ENCODE data around the gene ADGRD1. TPM values are rescaled to one million over a fixed set of nuclear protein-coding genes. Genes with fewer than 3 reads are reported as not detected.

The ADGRD1 gene
- polyA plus RNA-seq, 1 of the 3 experiments (the other 2 are of a cell fraction) = not detected

DNA sequence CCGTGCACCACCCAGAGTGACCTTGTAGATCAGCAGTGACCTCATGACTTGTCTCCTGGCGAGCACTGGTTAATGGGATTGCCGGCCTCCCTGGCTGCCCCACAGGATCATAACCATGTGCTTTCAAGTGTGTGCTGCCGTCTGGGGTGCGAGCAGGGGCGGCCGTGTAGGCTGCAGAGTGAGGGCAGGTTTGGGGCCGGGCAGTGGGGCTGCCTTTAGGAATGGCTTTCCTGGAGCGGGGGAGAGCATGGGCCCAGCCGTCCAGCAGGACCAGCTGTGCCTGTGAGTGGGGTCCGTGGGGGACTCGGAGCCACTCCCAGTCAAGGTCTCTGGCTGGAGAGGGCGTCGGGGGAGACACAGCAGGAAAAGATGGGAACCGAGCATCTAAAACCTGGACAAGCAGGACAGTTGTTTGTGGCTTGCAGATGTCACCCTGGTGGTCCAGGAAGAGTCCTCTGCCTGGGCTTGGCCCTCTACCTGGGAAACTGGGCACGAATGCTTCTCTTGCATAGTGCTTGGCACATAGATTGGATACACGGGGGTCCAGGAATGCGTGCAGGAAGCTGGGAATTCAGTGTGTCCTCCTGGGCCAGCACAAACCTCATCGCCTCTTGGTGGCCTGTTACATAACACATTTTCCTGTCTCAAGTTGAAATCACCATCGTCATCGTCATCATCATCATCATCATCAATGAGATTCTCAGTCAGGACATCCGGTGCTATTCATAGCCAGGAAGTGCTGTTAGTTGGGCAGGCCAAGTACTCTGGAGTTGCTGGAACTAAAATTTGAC is 96.0 kb downstream of the ADGRD1 start:
- Histone ChIP-seq H4K20me1 (ENCODE audit: insufficient read depth) (no peaks in the 10 kb centered on the region), H3K4me3 (ENCODE audit: low read depth in 2 of 2, low read length in 1 of 2) (no peak overlapping the region), H3K9ac (no peak overlapping the region), H3K27ac (ENCODE audit: low read depth in 2 of 2, low read length in 1 of 2) (no peak overlapping the region), H3K9me2 (no peaks in the 10 kb centered on the region), H3K79me2 (ENCODE audit: insufficient read depth) (no peaks in the 10 kb centered on the region), H3K9me3 (no peaks in the 10 kb centered on the region), H3K36me3 (replicated peaks in 1 of 2; ENCODE audit: control insufficient read depth in 1 of 2, insufficient read depth in 2 of 2, low read length in 1 of 2) (no peaks in the 10 kb centered on the region), H2AFZ (ENCODE audit: low read depth) (no peak overlapping the region), H3F3A (replicated peaks; ENCODE audit: insufficient read depth) (no peaks in the 10 kb centered on the region), H3K27me3 (ENCODE audit: insufficient read depth) (no peaks in the 10 kb centered on the region), H3K4me2 (no peak overlapping the region), H3K4me1 (ENCODE audit: control insufficient read depth in 1 of 2, insufficient read depth in 2 of 2, low read depth in 1 of 2, low read length in 1 of 2) (peaks cover 0 to 5% of the 10 kb centered on the region in 2 experiments; a peak in 1 of 4 replicates)
- ChIA-PET CTCF (no interaction called here), POLR2A (no interaction called here)
- 56% methylated on average over 17 of the region's 22 CpGs for WGBS (ENCODE audit: low lambda C conversion rate)
- DNase-seq = no peak
- TF ChIP-seq YY1 (IDR thresholded peaks at IDR 0.05; ENCODE audit: low read depth) (no peak), NRF1 (IDR thresholded peaks at IDR 0.05; ENCODE audit: low read depth, low read length) (no peak), EP300 (IDR thresholded peaks at IDR 0.05; ENCODE audit: borderline replicate concordance in 1 of 2, low read depth in 1 of 2, low read length in 1 of 2) (no peak), RAD21 (IDR thresholded peaks at IDR 0.05; ENCODE audit: low read length) (no peak), REST (IDR thresholded peaks at IDR 0.05; ENCODE audit: low read depth, low read length) (no peak), POLR2AphosphoS5 (IDR thresholded peaks at IDR 0.05; ENCODE audit: low read depth, low read length) (no peak), GATA2 (CRISPR knock-in tag; IDR thresholded peaks at IDR 0.05) (no peak)
- TF ChIP-seq, protein P1, sequence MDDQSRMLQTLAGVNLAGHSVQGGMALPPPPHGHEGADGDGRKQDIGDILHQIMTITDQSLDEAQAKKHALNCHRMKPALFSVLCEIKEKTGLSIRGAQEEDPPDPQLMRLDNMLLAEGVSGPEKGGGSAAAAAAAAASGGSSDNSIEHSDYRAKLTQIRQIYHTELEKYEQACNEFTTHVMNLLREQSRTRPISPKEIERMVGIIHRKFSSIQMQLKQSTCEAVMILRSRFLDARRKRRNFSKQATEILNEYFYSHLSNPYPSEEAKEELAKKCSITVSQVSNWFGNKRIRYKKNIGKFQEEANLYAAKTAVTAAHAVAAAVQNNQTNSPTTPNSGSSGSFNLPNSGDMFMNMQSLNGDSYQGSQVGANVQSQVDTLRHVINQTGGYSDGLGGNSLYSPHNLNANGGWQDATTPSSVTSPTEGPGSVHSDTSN (IDR thresholded peaks at IDR 0.05) = no peak

- ChIA-PET CTCF (no interaction called here), POLR2A (no interaction called here)
- Histone ChIP-seq H3K27ac (ENCODE audit: low read depth in 2 of 2, low read length in 1 of 2) (no peak overlapping the region), H3K4me2 (no peak overlapping the region), H3K9ac (no peak overlapping the region), H4K20me1 (ENCODE audit: insufficient read depth) (no peaks in the 10 kb centered on the region), H2AFZ (ENCODE audit: low read depth) (no peak overlapping the region), H3K9me3 (no peaks in the 10 kb centered on the region), H3K36me3 (replicated peaks in 1 of 2; ENCODE audit: control insufficient read depth in 1 of 2, insufficient read depth in 2 of 2, low read length in 1 of 2) (no peaks in the 10 kb centered on the region), H3F3A (replicated peaks; ENCODE audit: insufficient read depth) (no peaks in the 10 kb centered on the region), H3K4me1 (ENCODE audit: control insufficient read depth in 1 of 2, insufficient read depth in 2 of 2, low read depth in 1 of 2, low read length in 1 of 2) (no peaks in the 10 kb centered on the region; a peak in 1 of 4 replicates), H3K79me2 (ENCODE audit: insufficient read depth) (no peaks in the 10 kb centered on the region), H3K9me2 (no peaks in the 10 kb centered on the region), H3K4me3 (ENCODE audit: low read depth in 2 of 2, low read length in 1 of 2) (no peak overlapping the region), H3K27me3 (ENCODE audit: insufficient read depth) (no peaks in the 10 kb centered on the region)
- no peak for DNase-seq
- WGBS (ENCODE audit: low lambda C conversion rate) = 59% methylated on average over 26 of the region's 26 CpGs
- TF ChIP-seq CHD2 (IDR thresholded peaks at IDR 0.05; ENCODE audit: low read length, partially characterized antibody) = no peak
- no peak for TF ChIP-seq MEF2A (IDR thresholded peaks at IDR 0.05; ENCODE audit: borderline replicate concordance, low read depth)
- TF ChIP-seq YY1 (IDR thresholded peaks at IDR 0.05; ENCODE audit: low read depth) = no peak
- no peak for TF ChIP-seq MXI1 (IDR thresholded peaks at IDR 0.05; ENCODE audit: low read depth, low read length)
- no peak for TF ChIP-seq RFX5 (IDR thresholded peaks at IDR 0.05; ENCODE audit: low read length)
- TF ChIP-seq EZH2phosphoT487 (IDR thresholded peaks at IDR 0.05; ENCODE audit: borderline replicate concordance, low read depth) = no peak
- no peak for TF ChIP-seq GATA2 (CRISPR knock-in tag; IDR thresholded peaks at IDR 0.05)
- TF ChIP-seq, protein P2, sequence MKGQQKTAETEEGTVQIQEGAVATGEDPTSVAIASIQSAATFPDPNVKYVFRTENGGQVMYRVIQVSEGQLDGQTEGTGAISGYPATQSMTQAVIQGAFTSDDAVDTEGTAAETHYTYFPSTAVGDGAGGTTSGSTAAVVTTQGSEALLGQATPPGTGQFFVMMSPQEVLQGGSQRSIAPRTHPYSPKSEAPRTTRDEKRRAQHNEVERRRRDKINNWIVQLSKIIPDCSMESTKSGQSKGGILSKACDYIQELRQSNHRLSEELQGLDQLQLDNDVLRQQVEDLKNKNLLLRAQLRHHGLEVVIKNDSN (IDR thresholded peaks at IDR 0.05; ENCODE audit: borderline replicate concordance, low read depth) = no peak
- no peak for TF ChIP-seq TCF12 (IDR thresholded peaks at IDR 0.05)
- no peak for TF ChIP-seq POLR2AphosphoS5 (IDR thresholded peaks at IDR 0.05; ENCODE audit: low read depth, low read length)
- no peak for TF ChIP-seq RCOR1 (IDR thresholded peaks at IDR 0.05; ENCODE audit: low read length)
Measured at GRCh38 chr12:131050463-131051154, 96.9 kb downstream of the ADGRD1 start.

All from SK-N-SH (cell line).